GM19099 (cell line): ENCODE measurements around the gene RIPOR2.

Experiments
- POLR2A ChIP-seq: IDR thresholded peaks from 3 replicates; pipeline ENCODE4 v1.6.1; 2011; ENCODE audit warnings: low read depth; ENCODE audit not compliant: insufficient read length; ENCODE audit errors: extremely low read depth

Gene RIPOR2

GRCh38 chr6:24778121-24778520 lies 157.6 kb downstream of the RIPOR2 start:
- no peak for TF ChIP-seq POLR2A

GRCh38 chr6:24777227-24777626 lies 158.5 kb downstream of the RIPOR2 start:
- TF ChIP-seq POLR2A, result no peak

- TF ChIP-seq POLR2A, result no peak
These were observed 160.2 kb downstream of the RIPOR2 start for GRCh38 chr6:24775520-24776058.

GRCh38 chr6:24774696-24775519 lies 160.9 kb downstream of the RIPOR2 start, which contains the start of gene GMNN:
Gene GMNN (plus strand): TSS chr6:24774937. CDS start chr6:24777247, 2,310 bp downstream.
- TF ChIP-seq POLR2A, result peak; percentile 93

GRCh38 chr6:24768361-24768760 lies 167.4 kb downstream of the RIPOR2 start:
- TF ChIP-seq POLR2A, result no peak

GRCh38 chr6:24766680-24767462 lies 168.9 kb downstream of the RIPOR2 start:
- TF ChIP-seq POLR2A, result no peak

- TF ChIP-seq POLR2A, result no peak
These were observed 172.2 kb downstream of the RIPOR2 start for GRCh38 chr6:24763578-24763977.

- no peak for TF ChIP-seq POLR2A
These were observed 173.9 kb downstream of the RIPOR2 start for GRCh38 chr6:24761851-24762250.

GRCh38 chr6:24761193-24761835 lies 174.4 kb downstream of the RIPOR2 start:
- TF ChIP-seq POLR2A, result no peak

GRCh38 chr6:24760210-24760609 lies 175.6 kb downstream of the RIPOR2 start:
- TF ChIP-seq POLR2A, result no peak

- no peak for TF ChIP-seq POLR2A
These were observed 176.0 kb downstream of the RIPOR2 start for GRCh38 chr6:24759718-24760117.

GRCh38 chr6:24757611-24758010 lies 178.1 kb downstream of the RIPOR2 start:
- TF ChIP-seq POLR2A, result no peak

GRCh38 chr6:24755279-24755678 lies 180.5 kb downstream of the RIPOR2 start:
- TF ChIP-seq POLR2A, result no peak
